ENCODE results near the gene CTCF.

Gene CTCF

GRCh38 chr16:67534431-67534830 is 27.9 kb upstream of the CTCF start:
- DNase-seq: no peak

- no peak for DNase-seq
Observed at GRCh38 chr16:67535201-67535600, 27.1 kb upstream of the CTCF start.

DNA sequence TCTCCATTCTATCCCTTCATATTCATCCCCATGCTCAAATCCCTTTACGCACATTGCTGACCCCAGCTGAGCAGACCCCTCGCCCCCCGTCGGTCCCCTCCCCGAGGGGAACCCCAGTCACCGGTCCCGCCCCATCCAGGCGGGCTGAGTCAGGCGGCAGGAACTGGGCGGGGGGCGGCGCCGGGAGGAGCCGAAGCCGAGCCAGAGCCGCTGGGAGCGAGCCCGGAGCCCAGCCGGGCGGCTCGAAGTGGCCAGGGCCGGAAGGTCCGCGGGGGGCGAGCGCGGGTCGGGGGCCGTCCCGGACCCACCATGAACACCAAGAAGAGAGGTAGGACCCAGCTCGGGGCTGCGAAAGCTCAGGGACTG is 25.1 kb upstream of the CTCF start:
- DNase-seq: peak; percentile 33 to 41 (median 38)

DNA sequence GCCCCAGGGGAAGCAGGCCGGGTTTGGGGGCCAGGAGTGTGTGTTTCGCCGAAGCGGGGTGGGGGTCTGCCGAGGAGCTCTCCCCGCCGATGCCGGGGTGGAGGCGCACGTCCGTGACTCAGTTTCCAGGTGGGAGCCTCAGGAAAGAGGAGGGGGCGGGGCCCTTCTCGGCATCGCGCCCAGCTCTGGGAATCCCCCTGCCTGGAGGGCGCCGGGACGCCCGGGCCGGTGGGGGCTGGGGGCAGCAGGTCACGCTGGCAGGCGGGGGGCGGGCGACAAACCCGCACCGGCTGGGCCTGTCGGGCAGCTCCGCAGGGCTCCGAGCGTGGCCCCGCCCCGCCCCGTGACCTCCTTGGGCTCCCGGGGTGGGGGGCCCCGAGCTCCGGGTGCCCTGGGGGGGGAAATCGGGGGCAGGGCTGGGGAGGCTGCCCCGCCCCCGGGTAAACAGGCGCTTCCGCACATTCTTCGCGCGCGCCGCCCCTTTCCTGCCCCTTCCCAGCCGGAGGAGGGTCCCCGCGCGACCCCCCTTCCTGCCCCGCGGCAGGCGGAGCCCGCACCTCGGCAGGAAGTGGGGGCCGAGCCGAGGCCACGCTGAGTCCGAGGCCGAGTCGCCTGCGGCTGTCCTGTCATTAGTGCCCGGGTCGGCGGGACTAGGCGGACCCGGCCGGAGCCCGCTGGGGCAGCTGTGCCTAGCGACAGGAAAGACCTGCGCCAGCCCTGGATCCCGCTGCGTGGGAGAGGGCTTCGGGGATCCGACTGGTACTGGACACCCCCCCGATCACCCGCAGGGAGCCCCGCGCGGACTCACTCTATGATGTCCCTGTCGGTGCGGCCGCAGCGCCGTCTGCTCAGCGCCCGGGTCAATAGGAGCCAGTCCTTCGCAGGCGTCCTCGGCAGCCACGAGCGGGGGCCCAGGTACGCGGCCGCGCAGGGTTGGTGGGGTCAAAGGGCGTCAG is 24.4 kb upstream of the CTCF start:
- DNase-seq: peak; percentile 30 to 76 (median 67)

DNA sequence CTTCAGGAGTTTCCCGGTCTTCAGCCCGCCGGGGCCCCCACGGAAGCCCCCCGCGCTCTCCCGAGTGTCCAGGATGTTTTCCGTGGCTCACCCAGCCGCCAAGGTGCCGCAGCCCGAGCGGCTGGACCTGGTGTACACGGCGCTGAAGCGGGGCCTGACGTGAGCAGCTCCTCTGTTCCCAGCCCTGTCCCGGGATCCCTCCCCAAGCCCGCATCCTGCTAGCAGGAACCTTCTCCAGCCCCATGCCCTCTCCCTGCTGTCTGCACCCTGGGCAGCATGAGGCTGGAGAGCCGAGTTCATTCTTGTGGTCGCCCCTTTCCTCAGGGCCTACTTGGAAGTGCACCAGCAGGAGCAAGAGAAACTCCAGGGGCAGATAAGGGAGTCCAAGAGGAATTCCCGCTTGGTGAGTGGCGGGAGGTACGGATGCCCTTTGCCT is 23.6 kb upstream of the CTCF start:
- no peak for DNase-seq

DNA sequence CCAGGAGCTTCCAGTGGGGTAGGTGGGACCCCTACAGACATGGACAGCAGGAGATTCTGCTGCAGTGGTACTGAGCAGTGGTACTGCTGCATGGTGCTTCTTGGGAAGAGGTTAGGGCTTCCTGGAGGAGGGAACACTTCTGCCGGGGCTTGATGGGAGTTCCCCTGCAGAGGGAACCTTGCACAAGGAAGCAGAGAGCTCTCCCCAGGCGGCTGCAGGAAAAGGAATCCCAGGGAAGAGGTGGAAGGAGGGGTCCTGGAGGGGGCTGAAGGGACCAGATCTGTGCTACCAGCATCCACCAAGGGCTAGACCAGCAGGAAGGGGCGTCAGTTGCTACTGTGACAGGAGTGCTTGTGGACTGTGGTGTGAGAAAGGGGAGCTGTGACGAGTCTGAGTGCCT is 23.1 kb upstream of the CTCF start:
- DNase-seq: no peak

- DNase-seq: no peak
Observed at GRCh38 chr16:67539691-67540635, 22.4 kb upstream of the CTCF start.

GRCh38 chr16:67540756-67541155 is 21.6 kb upstream of the CTCF start:
- no peak for DNase-seq

DNA sequence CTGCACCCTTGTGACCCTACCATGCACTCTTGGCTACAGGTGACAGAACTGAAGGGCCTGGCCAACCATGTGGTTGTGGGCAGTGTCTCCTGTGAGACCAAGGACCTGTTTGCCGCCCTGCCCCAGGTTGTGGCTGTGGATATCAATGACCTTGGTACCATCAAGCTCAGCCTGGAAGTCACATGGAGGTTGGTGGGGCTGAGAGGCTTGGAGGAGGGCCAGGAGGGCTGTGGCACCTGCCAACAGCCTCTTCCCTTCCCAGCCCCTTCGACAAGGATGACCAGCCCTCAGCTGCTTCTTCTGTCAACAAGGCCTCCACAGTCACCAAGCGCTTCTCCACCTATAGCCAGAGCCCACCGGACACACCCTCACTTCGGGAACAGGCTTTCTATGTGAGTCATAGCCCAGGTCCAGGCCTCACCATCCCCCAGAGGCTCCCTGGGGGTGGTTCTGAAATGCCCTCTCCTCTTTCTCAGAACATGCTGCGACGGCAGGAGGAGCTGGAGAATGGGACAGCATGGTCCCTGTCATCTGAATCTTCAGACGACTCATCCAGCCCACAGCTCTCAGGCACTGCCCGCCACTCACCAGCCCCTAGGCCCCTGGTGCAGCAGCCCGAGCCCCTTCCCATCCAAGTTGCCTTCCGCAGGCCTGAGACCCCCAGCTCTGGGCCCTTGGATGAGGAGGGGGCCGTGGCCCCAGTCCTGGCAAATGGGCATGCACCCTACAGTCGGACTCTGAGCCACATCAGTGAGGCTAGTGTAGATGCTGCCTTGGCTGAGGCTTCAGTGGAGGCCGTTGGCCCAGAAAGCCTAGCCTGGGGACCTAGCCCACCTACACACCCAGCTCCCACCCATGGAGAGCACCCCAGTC is 20.7 kb upstream of the CTCF start:
- no peak for DNase-seq

GRCh38 chr16:67542464-67542863 is 19.9 kb upstream of the CTCF start:
- DNase-seq: peak; percentile 38 to 95 (median 70)

- DNase-seq: no peak
Observed at GRCh38 chr16:67543036-67543435, 19.3 kb upstream of the CTCF start.

- DNase-seq: no peak
Observed at GRCh38 chr16:67543582-67543981, 18.7 kb upstream of the CTCF start.

- DNase-seq: no peak
Observed at GRCh38 chr16:67544329-67544841, 17.9 kb upstream of the CTCF start.

DNA sequence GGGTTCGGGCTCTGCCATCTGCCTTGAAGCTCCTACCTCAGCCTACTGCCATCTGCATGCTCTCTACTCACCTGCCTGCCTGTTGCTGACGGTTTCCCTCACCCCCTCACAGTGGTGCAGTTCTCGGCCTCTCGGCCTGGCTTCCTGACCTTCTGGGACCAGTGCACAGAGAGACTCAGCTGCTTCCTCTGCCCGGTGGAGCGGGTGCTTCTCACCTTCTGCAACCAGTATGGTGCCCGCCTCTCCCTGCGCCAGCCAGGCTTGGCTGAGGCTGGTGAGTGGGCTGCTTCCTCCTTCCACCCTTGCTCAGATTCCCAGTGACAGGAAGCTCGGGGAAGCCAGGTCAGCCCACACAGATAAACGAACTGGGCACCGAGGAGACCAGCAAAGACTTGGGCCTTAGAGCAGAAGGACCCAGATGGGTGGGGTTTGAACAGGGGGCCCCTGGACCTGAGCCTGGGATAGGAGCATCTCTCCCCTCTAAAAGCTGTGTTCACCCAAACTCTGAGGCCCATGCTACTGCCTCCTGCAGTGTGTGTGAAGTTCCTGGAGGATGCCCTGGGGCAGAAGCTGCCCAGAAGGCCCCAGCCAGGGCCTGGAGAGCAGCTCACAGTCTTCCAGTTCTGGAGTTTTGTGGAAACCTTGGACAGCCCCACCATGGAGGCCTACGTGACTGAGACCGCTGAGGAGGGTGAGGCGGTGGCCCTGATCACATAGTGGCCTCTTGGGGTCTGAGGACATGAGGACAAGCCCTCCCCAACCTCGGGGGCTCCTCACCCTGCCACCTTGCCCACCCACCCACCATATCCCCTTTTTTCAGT is 17.3 kb upstream of the CTCF start:
- no peak for DNase-seq

DNA sequence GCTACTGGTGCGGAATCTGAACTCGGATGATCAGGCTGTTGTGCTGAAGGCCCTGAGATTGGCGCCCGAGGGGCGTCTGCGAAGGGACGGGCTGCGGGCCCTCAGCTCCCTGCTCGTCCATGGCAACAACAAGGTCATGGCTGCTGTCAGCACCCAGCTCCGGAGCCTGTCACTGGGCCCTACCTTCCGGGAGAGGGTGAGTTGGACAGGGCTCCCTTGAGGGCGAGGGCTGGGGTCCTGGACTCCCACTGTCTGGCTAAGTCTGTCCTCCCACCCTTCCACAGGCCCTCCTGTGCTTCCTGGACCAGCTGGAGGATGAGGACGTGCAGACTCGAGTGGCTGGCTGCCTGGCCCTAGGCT is 16.7 kb upstream of the CTCF start:
- DNase-seq: no peak

- no peak for DNase-seq
Observed at GRCh38 chr16:67546091-67546501, 16.2 kb upstream of the CTCF start.

- peak; percentile 48 to 81 (median 61) for DNase-seq
Observed at GRCh38 chr16:67546761-67547422, 15.4 kb upstream of the CTCF start.

DNA sequence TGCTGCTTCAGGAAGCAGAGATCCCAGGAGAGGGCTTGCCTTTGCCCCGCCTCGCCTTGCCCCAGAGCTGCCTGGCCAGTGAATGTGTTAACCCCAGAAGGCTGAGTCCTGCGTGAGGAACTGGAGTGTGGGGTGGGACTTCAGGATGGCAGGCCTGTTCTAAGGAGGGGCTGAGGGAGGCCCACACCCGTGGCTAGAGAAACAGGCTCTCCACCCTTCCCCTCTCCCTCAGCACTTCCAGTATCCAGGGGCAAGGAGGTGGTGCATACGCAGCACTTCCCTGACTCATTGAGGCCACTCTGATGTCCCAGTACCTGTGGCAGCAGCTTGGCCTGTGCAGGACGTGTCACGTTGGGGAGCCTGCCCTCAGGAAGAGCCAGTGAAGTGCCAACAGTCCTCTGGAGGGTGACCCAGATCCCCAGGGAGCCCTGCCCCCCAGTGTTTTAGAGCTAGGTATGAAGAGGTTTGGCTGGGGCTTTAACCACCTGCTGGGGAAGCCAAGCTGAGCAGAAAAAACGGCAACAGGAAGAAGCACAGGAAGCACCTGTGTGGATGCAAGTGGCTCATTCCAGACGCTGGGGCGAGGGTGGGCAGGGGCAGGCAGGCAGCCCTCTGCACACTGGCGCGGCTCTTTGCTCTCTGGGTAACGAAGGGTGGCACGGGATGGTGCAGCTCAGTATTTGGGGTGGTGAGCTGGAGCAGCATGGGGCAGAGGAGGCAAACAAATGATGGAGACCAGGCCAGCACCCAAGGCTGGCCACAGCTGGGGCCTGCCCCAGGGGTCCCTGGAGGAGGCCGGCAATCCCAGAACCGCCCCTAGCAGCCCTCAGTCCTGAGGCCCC is 14.7 kb upstream of the CTCF start:
- DNase-seq: peak in 2 of 5 experiments; percentile 53 to 84

DNA sequence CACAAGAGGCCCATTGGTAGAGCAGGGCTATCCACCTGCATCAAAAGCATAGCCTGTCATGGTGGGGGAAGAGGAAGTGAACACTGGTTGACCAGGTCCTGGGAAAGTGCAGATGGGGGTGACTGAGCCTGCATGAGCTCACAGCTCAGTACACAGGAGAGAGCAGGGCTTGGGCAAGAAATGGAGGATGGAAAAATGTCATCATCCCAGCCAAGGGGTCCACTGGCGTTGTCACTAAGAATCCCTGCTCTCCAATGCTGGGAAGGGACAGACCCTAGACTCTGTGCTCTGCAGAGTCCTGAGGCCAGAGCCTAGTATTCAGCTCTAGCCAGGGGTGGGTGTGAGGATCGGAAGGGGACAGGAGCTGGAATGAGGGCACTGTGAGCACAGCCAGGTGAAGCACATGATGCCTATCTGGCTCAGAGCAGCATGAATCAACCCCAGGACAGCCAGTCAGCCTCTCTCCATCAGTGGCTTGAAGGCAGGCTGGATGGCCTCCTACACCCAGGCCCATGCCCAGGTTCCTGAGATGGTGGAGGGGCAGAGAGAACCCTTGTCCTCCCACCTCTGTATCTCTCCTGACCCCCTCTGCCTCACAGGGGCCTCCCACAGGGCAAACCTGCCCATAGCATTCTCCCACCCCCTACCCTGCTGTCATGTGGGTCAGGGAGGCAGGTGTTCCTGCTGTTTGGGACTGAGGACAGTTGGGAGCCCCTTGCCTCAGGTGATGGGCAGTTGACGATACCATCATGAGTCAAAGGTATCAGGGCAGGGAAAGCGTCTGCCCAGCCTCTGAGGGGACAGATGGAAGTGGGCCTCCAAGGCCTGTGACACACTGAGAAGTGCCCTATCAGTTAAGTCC is 13.8 kb upstream of the CTCF start:
- no peak for DNase-seq
